Loucy (cell line): Measurements from ENCODE around the gene SERPINB6.

Experiments
- H2AFZ ChIP-seq: fragments of 200-600 bp; sonication (generic); 2 replicates; pipeline ENCODE4 v1.6.0; 2016; ENCODE audit warnings: antibody characterized with exemption, mild to moderate bottlenecking, low read length, moderate library complexity
- H3F3A ChIP-seq: fragments of 200-600 bp; 2 replicates; pipeline ENCODE4 v1.6.0; 2016; ENCODE audit warnings: antibody characterized with exemption, low read depth, mild to moderate bottlenecking
- H3K27me3 ChIP-seq: fragments of 200-600 bp; sonication (generic); 2 replicates; pipeline ENCODE4 v1.6.1; 2014; ENCODE audit warnings: low read length, mild to moderate bottlenecking; ENCODE audit not compliant: insufficient read depth, poor library complexity, severe bottlenecking
- H3K36me3 ChIP-seq: fragments of 200-600 bp; sonication (generic); 2 replicates; pipeline ENCODE4 v1.6.1; 2016; ENCODE audit warnings: low read length; ENCODE audit not compliant: insufficient read depth
- H3K4me1 ChIP-seq: fragments of 200-600 bp; sonication (generic); 2 replicates; pipeline ENCODE4 v1.5.1; 2014; ENCODE audit warnings: low read length, mild to moderate bottlenecking; ENCODE audit not compliant: insufficient read depth, poor library complexity, severe bottlenecking
- H3K4me2 ChIP-seq: fragments of 200-600 bp; sonication (generic); 2 replicates; pipeline ENCODE4 v1.6.0; 2014; ENCODE audit warnings: antibody characterized with exemption, low read length, low read depth, mild to moderate bottlenecking; ENCODE audit not compliant: poor library complexity, severe bottlenecking
- H3K4me3 ChIP-seq: fragments of 200-600 bp; sonication (generic); 2 replicates; pipeline ENCODE4 v1.5.1; 2014; ENCODE audit warnings: low read length, mild to moderate bottlenecking, mixed read lengths; ENCODE audit not compliant: poor library complexity, severe bottlenecking
- H3K79me2 ChIP-seq: fragments of 200-600 bp; sonication (generic); 2 replicates; pipeline ENCODE4 v1.6.1; 2014; ENCODE audit warnings: low read length; ENCODE audit not compliant: insufficient read depth
- H3K9ac ChIP-seq: fragments of 200-600 bp; sonication (generic); 2 replicates; pipeline ENCODE4 v1.6.0; 2014; ENCODE audit warnings: mild to moderate bottlenecking, low read depth, low read length, moderate library complexity; ENCODE audit not compliant: poor library complexity, severe bottlenecking
- H3K9me2 ChIP-seq: fragments of 200-600 bp; sonication (generic); replicated peaks from 2 replicates; pipeline ENCODE4 v1.6.1; 2016; ENCODE audit warnings: low read depth, low read length, mixed read lengths
- H3K9me3 ChIP-seq: fragments of 200-600 bp; sonication (generic); 2 replicates; pipeline ENCODE4 v1.6.1; 2014; ENCODE audit warnings: mild to moderate bottlenecking, antibody characterized with exemption, low read length, low read depth; ENCODE audit not compliant: insufficient read depth
- H4K20me1 ChIP-seq: fragments of 200-600 bp; sonication (generic); 2 replicates; pipeline ENCODE4 v1.6.0; 2014; ENCODE audit warnings: antibody characterized with exemption, low read length, mild to moderate bottlenecking; ENCODE audit not compliant: insufficient read depth, poor library complexity, severe bottlenecking
- EZH2phosphoT487 ChIP-seq: fragments of 200-600 bp; IDR thresholded peaks from 2 replicates; pipeline ENCODE4 v1.6.1; 2018; ENCODE audit warnings: antibody characterized with exemption, mild to moderate bottlenecking, moderate library complexity, borderline replicate concordance
- TF ChIP-seq, protein P1 (sequence below): fragments of 200-600 bp; sonication (generic); conservative IDR thresholded peaks from 2 replicates; pipeline ENCODE4 v1.5.1; 2014; ENCODE audit warnings: mild to moderate bottlenecking, antibody characterized with exemption, low read length

The SERPINB6 gene

DNA sequence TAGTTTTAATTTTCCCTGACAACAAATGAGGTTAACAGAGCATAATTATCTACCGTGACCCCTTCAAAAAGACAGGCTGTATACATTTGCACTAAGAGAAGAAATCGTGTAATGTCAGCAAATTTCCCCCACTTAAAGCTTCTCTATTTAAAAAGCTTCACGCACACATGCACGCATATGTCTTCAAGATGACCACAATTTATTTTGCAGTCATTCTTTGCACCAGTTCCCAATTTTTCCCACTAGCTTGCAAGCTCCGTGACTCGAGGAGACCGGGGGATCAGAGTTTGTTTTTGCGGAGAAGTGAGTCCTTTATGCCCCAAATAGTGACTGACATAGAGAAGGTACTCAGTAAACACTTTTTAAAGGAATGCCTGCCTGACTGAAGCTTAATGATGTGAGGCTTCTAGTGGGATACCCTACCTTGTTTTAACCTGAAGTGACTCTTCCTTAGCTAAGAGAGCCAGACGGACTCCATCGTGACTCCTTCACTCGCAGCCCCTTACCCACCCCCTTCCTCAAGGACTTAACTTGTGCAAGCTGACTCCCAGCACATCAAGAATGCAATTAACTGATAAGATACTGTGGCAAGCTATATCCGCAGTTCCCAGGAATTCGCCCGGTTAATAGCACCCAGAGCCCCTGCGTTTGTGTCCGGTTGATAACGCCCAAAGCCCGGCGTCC is 19.0 kb upstream of the SERPINB6 start:
- Histone ChIP-seq H2AFZ (peak overlapping the region; percentile 99), H3K4me2 (peak overlapping the region; percentile 99), H3K27me3 (no peaks in the 10 kb centered on the region)

DNA sequence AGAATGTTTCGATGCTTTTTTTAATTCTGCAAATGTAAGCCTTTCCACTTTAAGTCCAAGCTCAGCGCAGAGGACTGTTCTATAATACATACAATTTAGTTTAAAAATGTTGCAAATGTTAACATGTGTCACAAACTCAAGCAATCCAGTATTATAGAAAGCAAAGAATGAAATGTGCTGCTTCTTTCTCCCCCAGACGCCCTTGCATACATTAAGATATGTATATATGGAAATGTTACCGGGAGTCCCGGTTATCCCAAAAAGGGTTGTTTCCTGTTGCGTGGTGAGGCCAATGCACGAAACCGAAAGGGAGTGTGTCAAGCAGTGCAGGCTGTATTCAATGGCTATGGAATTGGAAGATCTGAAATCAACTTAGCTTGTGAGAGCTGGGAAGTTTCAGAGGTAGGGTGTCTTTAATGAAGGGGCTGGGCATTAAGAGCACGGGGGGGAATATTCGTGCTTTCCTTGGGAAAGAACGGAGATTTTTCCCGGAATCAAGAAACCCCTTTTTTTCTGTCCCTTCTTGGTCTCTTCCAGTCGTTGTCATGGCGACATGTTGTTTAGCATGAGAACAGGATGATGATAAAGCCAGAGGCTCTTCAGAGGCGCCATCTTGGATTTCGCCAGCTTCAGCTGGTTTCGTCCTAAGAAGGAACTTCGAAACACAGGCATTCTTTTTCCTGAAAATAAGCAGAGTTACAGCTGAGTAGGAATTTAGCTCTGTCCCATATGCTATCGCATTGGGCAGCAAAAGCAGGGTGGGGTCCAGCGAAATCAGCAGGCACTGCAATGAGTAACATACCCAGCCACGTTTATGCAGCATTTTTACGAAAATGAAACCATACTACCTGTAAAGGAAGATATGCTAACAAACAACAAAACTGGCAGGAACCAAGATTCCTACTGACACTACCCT is 18.2 kb upstream of the SERPINB6 start:
- peaks cover 6% of the 10 kb centered on the region for H3F3A ChIP-seq
- H4K20me1 ChIP-seq: no peaks in the 10 kb centered on the region
- H2AFZ ChIP-seq: peak overlapping the region; percentile 99
- no peak for TF ChIP-seq EZH2phosphoT487
- TF ChIP-seq, protein P1, sequence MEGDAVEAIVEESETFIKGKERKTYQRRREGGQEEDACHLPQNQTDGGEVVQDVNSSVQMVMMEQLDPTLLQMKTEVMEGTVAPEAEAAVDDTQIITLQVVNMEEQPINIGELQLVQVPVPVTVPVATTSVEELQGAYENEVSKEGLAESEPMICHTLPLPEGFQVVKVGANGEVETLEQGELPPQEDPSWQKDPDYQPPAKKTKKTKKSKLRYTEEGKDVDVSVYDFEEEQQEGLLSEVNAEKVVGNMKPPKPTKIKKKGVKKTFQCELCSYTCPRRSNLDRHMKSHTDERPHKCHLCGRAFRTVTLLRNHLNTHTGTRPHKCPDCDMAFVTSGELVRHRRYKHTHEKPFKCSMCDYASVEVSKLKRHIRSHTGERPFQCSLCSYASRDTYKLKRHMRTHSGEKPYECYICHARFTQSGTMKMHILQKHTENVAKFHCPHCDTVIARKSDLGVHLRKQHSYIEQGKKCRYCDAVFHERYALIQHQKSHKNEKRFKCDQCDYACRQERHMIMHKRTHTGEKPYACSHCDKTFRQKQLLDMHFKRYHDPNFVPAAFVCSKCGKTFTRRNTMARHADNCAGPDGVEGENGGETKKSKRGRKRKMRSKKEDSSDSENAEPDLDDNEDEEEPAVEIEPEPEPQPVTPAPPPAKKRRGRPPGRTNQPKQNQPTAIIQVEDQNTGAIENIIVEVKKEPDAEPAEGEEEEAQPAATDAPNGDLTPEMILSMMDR: 0 out of 2 replicates have a peak, but pooled peaks have one; percentile 34
- no peaks in the 10 kb centered on the region for H3K9me3 ChIP-seq
- no peaks in the 10 kb centered on the region for H3K9me2 ChIP-seq
- H3K4me1 ChIP-seq: peaks cover 28% of the 10 kb centered on the region
- H3K27me3 ChIP-seq: no peaks in the 10 kb centered on the region
- H3K4me3 ChIP-seq: peak overlapping the region; percentile 95
- no peaks in the 10 kb centered on the region for H3K36me3 ChIP-seq
- H3K4me2 ChIP-seq: peak overlapping the region; percentile 99
- peak overlapping the region; percentile 89 for H3K9ac ChIP-seq
- H3K79me2 ChIP-seq: no peaks in the 10 kb centered on the region

More for the DNA sequence above, 19.0 kb upstream of the SERPINB6 start:
- H3K4me1 ChIP-seq: peaks cover 28% of the 10 kb centered on the region
- no peaks in the 10 kb centered on the region for H3K79me2 ChIP-seq
- H3K9me3 ChIP-seq: no peaks in the 10 kb centered on the region
- H4K20me1 ChIP-seq: no peaks in the 10 kb centered on the region
- H3K9ac ChIP-seq: peak overlapping the region; percentile 89
- H3K36me3 ChIP-seq: no peaks in the 10 kb centered on the region
- TF ChIP-seq EZH2phosphoT487: no peak
- TF ChIP-seq, protein P1: no peak
- no peaks in the 10 kb centered on the region for H3K9me2 ChIP-seq
- peaks cover 6% of the 10 kb centered on the region for H3F3A ChIP-seq
- H3K4me3 ChIP-seq: peak overlapping the region; percentile 95

DNA sequence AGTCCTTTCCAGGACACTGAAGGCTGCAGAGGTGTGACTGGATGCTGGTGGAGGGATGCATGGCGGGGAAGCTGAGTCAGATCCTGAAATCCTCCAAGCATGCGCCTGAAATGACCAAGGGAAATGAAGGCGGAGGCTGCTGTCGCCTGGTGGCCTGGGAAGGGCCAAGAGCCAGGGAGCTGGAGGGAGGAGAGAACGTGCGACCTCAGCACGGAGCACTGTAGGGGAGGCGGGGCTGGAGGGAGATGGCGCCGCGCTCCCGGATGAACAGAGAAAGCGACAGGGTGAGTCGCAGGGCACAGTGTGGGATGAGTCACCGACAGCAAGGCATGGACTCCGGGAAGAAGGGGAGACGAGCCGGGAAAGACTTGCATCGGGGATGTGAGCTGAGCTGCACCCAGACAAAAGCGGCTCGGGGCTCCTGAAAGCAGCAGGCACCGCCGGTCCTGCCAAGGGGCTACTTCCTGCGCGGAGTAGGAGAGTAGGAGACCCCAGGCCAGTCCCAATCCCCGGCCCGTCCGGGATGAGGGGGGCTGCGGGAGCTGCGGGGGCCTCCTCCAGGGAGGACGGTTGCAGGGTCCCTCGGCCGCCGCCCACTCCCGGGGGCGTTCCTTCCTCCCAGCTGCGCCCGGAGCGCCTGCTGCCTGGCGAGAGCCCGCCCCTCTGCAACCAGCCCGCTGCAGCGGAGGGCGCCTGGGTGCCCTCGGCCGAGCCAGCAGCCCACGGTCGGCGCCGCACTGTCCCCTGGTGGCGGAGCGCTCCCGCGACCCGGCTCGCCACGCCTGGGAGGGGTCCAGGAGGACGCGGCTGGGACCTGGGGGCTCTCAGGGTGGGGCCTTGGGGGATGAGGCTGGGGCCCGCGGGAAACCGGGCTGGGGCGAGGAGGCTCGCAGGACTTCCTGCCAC is 17.3 kb upstream of the SERPINB6 start:
- H4K20me1 ChIP-seq: no peaks in the 10 kb centered on the region
- H3K9me3 ChIP-seq: no peaks in the 10 kb centered on the region
- peak overlapping the region; percentile 95 for H3K4me3 ChIP-seq
- no peaks in the 10 kb centered on the region for H3K36me3 ChIP-seq
- peaks cover 28% of the 10 kb centered on the region for H3K4me1 ChIP-seq
- peaks cover 6% of the 10 kb centered on the region for H3F3A ChIP-seq
- TF ChIP-seq EZH2phosphoT487: no peak
- TF ChIP-seq, protein P1: peak; percentile 77
- no peaks in the 10 kb centered on the region for H3K79me2 ChIP-seq
- peak overlapping the region; percentile 89 for H3K9ac ChIP-seq
- no peaks in the 10 kb centered on the region for H3K27me3 ChIP-seq
- peak overlapping the region; percentile 99 for H3K4me2 ChIP-seq
- H2AFZ ChIP-seq: peak overlapping the region; percentile 99
- no peaks in the 10 kb centered on the region for H3K9me2 ChIP-seq
